Neural cell (in vitro differentiated cells): ENCODE measurements around the gene ANO8. TPM values are rescaled to one million over a fixed set of nuclear protein-coding genes. Genes with fewer than 3 reads are reported as not detected.

Source experiments
- H2AFZ ChIP-seq: fragments of 200-600, 300-800 bp; sonication (generic), shearing (Covaris generic); 2 replicates; pipeline ENCODE4 v1.6.0; 2014; ENCODE audit warnings: low read depth, mild to moderate bottlenecking, antibody characterized with exemption, low read length, moderate library complexity
- H3F3A ChIP-seq: fragments of 200-600 bp; shearing (Covaris generic); 2 replicates; pipeline ENCODE4 v1.6.1; 2016; ENCODE audit warnings: mild to moderate bottlenecking, moderate library complexity, mixed read lengths, antibody characterized with exemption, low read length; ENCODE audit not compliant: insufficient read depth, poor library complexity, severe bottlenecking
- H3K27ac ChIP-seq: fragments of 200-600, 300-800 bp; sonication (generic), shearing (Covaris generic); 2 replicates; pipeline ENCODE4 v1.5.1; 2014; ENCODE audit warnings: mild to moderate bottlenecking, low read length, moderate library complexity
- H3K27me3 ChIP-seq: fragments of 300-800, 200-600 bp; sonication (generic), shearing (Covaris generic); 2 replicates; pipeline ENCODE4 v1.6.0; 2014; ENCODE audit warnings: mild to moderate bottlenecking, low read depth, low read length, moderate library complexity; ENCODE audit not compliant: insufficient read depth
- H3K36me3 ChIP-seq: fragments of 300-800, 200-600 bp; sonication (generic), shearing (Covaris generic); 2 replicates; pipeline ENCODE4 v1.5.1; 2014; ENCODE audit warnings: mild to moderate bottlenecking, antibody characterized with exemption, low read length, moderate library complexity; ENCODE audit not compliant: insufficient read depth
- H3K4me2 ChIP-seq: fragments of 300-800, 200-600 bp; sonication (generic), shearing (Covaris generic); 2 replicates; pipeline ENCODE4 v1.6.0; 2014; ENCODE audit warnings: mild to moderate bottlenecking, low read length
- H3K4me3 ChIP-seq: fragments of 300-800, 200-600 bp; sonication (generic), shearing (Covaris generic); 2 replicates; pipeline ENCODE4 v1.5.1; 2014; ENCODE audit warnings: mild to moderate bottlenecking, low read length, moderate library complexity
- H3K79me2 ChIP-seq: fragments of 200-600 bp; shearing (Covaris generic); replicated peaks from 2 replicates; pipeline ENCODE4 v1.6.0; 2014; ENCODE audit warnings: mild to moderate bottlenecking, low read length, moderate library complexity; ENCODE audit not compliant: insufficient read depth
- H3K9ac ChIP-seq: fragments of 300-800, 200-600 bp; sonication (generic), shearing (Covaris generic); 2 replicates; pipeline ENCODE4 v1.6.1; 2016; ENCODE audit warnings: mild to moderate bottlenecking, low read length, mixed read lengths
- H3K9me2 ChIP-seq: fragments of 200-600 bp; shearing (Covaris generic); 2 replicates; pipeline ENCODE4 v1.6.1; 2016; ENCODE audit warnings: mild to moderate bottlenecking, low read length, mixed read lengths; ENCODE audit not compliant: insufficient read depth
- H3K9me3 ChIP-seq: fragments of 200-600, 300-800 bp; sonication (generic), shearing (Covaris generic); 2 replicates; pipeline ENCODE4 v1.6.1; 2016; ENCODE audit warnings: mild to moderate bottlenecking, mixed run types, low read length, moderate library complexity, mixed read lengths
- H4K20me1 ChIP-seq: fragments of 200-600 bp; shearing (Covaris generic); 2 replicates; pipeline ENCODE4 v1.6.1; 2016; ENCODE audit warnings: mild to moderate bottlenecking, mixed run types; ENCODE audit not compliant: insufficient read depth
- CTCF ChIP-seq: fragments of 450-650 bp; IDR thresholded peaks from 2 replicates; pipeline ENCODE4 v1.5.1; 2014; ENCODE audit warnings: antibody characterized with exemption, mild to moderate bottlenecking, moderate library complexity; ENCODE audit not compliant: poor library complexity, severe bottlenecking
- EP300 ChIP-seq: fragments of 450-650 bp; conservative IDR thresholded peaks from 2 replicates; pipeline ENCODE4 v1.6.1; 2014; ENCODE audit warnings: antibody characterized with exemption, mild to moderate bottlenecking, moderate library complexity; ENCODE audit not compliant: poor library complexity, severe bottlenecking
- EZH2 ChIP-seq: fragments of 200-600, 300-800 bp; shearing (Covaris generic), sonication (generic); IDR thresholded peaks from 2 replicates; pipeline ENCODE4 v1.6.1; 2014; ENCODE audit warnings: antibody characterized with exemption, low read length, borderline replicate concordance, mild to moderate bottlenecking; ENCODE audit not compliant: insufficient read depth, poor library complexity, severe bottlenecking
- MXI1 ChIP-seq: fragments of 450-650 bp; conservative IDR thresholded peaks from 2 replicates; pipeline ENCODE4 v1.6.1; 2014; ENCODE audit warnings: antibody characterized with exemption, mild to moderate bottlenecking; ENCODE audit not compliant: poor library complexity, severe bottlenecking
- POLR2AphosphoS5 ChIP-seq: IDR thresholded peaks from 2 replicates; pipeline ENCODE4 v1.6.1; 2012
- RAD21 ChIP-seq: fragments of 450-650 bp; conservative IDR thresholded peaks from 2 replicates; pipeline ENCODE4 v1.6.1; 2014; ENCODE audit warnings: antibody characterized with exemption, mild to moderate bottlenecking, moderate library complexity
- REST ChIP-seq: IDR thresholded peaks from 2 replicates; pipeline ENCODE4 v1.6.1; 2012; ENCODE audit warnings: borderline replicate concordance
- SMC3 ChIP-seq: fragments of 450-650 bp; conservative IDR thresholded peaks from 2 replicates; pipeline ENCODE4 v1.6.1; 2014; ENCODE audit warnings: antibody characterized with exemption, mild to moderate bottlenecking, moderate library complexity; ENCODE audit not compliant: poor library complexity
- TAF1 ChIP-seq: IDR thresholded peaks from 2 replicates; pipeline ENCODE4 v1.6.1; 2012; ENCODE audit warnings: low read depth
- polyA plus RNA-seq: library from polyadenylated mRNA; depleted of rRNA; stranded (reverse); fragments of >200 nt; gene quantifications from 2 replicates; pipeline ENCODE4 v1.2.3, GENCODE V29; 2014

ANO8 gene
- polyA plus RNA-seq, 1 donor from 2014 or later, result 51.3 TPM

GRCh38 chr19:17340302-17340870 is 5.7 kb upstream of the ANO8 start:
- Histone ChIP-seq H3K9ac (no peak overlapping the region), H3K9me2 (no peaks in the 10 kb centered on the region), H3F3A (peaks cover 6% of the 10 kb centered on the region), H3K4me3 (no peak overlapping the region), H3K27me3 (no peaks in the 10 kb centered on the region), H3K4me2 (no peak overlapping the region), H3K36me3 (no peaks in the 10 kb centered on the region), H3K9me3 (no peaks in the 10 kb centered on the region), H3K79me2 (no peaks in the 10 kb centered on the region), H4K20me1 (no peaks in the 10 kb centered on the region), H3K27ac (no peak overlapping the region), H2AFZ (no peak overlapping the region)
- TF ChIP-seq REST, result no peak
- TF ChIP-seq EZH2, result no peak
- TF ChIP-seq TAF1, result no peak
- TF ChIP-seq POLR2AphosphoS5, result no peak
- TF ChIP-seq CTCF, result no peak
- no peak for TF ChIP-seq MXI1
- TF ChIP-seq SMC3, result no peak
- no peak for TF ChIP-seq EP300
- no peak for TF ChIP-seq RAD21

GRCh38 chr19:17339088-17339741 is 4.6 kb upstream of the ANO8 start:
- H3K4me2 ChIP-seq, result no peak overlapping the region
- no peak overlapping the region for H3K4me3 ChIP-seq

More at GRCh38 chr19:17339088-17339741, 4.6 kb upstream of the ANO8 start:
- TF ChIP-seq TAF1 (no peak), MXI1 (no peak), SMC3 (no peak), EZH2 (no peak), CTCF (no peak), POLR2AphosphoS5 (no peak), RAD21 (no peak), REST (no peak), EP300 (no peak)
- no peaks in the 10 kb centered on the region for H3K36me3 ChIP-seq
- peaks cover 6% of the 10 kb centered on the region for H3F3A ChIP-seq
- H4K20me1 ChIP-seq, result no peaks in the 10 kb centered on the region
- H3K27ac ChIP-seq, result no peak overlapping the region
- no peaks in the 10 kb centered on the region for H3K9me3 ChIP-seq
- H3K27me3 ChIP-seq, result no peaks in the 10 kb centered on the region
- no peak overlapping the region for H2AFZ ChIP-seq
- H3K79me2 ChIP-seq, result peaks cover under 1% of the 10 kb centered on the region
- no peaks in the 10 kb centered on the region for H3K9me2 ChIP-seq
- no peak overlapping the region for H3K9ac ChIP-seq
